COR-L47 (cell line): ENCODE results near the gene METRNL.
"Not testable (repeated sequence)": the region's sequence is repeated elsewhere in the genome, so short reads cannot be mapped to it uniquely, and the experiment has no call there.

Experiments
- DNase-seq: peaks from one replicate; lab custom pipeline; 2025; lab: John Stamatoyannopoulos, UW

The METRNL gene

DNA sequence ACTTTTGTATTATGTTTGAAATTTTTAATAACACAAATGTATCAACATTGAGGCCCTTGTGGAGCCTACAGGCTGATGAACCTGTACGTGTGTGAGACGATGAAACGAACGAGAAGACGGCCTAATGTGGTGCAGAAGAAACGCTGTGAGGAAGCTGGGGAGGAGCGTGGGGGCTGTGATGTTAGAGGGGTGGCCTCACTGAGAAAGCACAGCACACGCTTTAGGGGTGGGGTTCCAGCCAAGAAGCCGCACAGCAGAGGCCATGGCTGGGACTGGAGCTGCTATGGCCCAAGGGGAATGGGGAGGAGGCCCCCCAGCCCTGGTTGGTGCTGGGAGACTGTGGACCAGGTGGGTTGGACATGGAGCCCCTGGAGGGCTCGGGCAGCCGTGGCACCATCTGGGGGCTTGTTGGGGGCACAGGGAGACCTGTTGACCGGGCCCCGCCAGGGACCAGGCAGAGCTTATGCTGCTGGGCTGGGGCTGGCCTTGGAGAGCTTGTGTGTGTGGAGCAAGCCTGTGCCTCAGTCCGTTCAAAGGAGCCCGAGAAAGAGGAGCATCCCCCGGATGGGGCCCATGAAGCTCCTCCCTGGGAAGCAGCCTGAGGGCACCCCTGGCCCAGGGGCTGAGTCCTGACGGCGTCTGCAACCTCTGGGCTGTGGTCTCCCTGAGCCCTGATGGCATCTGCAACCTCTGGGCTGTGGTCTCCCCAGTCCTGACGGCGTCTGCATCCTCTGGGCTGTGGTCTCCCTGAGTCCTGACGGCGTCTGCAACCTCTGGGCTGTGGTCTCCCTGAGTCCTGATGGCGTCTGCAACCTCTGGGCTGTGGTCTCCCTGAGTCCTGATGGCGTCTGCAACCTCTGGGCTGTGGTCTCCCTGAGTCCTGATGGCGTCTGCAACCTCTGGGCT, 44.7 kb downstream of the METRNL start:
- DNase-seq = no peak

GRCh38 chr17:83124871-83125514, 45.6 kb downstream of the METRNL start:
- DNase-seq = no peak

DNA sequence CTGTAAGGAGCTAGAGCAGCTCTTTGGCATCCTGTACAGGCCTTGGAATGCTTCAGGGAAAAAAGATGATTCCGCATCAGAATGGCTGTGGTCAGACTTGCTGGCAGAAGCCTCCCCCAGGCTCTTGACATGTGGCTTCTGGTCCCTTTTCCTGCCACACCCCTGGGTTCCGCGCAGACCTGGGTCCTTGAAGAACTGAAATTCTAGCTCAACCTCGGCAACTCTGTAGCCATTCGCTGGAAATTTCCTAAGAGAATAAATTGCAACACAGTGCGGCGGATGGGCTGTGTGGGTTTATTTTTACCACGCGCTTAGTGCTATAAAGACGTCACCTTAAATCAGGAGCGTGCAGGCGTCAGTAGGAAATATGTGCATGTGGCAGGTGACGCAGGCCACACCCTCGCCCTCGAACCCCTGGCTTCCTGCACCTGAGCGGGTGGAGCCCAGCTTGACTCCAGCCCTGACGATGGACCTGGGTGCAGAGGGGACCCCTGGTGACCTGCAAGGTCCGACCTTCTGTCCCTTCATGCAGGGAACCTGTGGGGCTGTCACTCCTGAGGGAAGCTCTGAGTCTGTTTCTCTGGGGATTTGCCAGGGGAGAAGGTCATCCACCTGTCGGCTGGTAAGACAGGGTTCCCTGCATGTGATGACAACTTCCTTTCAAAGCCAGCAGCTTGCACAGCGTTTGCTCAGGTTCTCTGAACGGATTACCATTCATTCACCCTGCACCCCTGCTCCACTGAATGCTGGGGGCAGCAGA, 46.3 kb downstream of the METRNL start:
- no peak for DNase-seq

DNA sequence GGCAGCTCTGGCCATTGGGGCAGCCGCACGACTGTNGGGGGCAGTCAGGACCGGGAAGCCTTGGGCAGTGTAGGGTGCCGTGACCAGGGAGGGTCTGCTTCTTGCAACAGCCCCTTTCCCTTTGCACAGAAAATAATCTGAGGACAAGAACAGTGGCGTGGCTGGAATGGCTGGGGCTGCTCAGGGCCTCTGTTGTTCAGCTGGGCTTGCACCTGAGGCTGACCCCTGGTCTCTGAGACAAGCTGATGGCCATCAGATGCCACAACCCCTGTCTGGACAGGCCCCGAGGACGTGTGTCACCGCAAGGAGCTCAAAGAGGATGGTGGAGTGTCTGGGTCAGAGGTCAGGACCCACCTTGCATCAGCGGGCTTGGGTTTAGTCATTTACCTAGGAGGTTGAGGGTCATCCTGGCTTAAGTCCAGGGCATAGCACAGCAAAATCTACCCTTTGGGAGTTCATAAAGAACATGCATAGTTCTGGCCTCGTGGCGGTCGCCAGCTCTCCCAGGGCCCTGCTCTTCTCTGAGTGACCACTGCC, 46.9 kb downstream of the METRNL start:
- DNase-seq = no peak

- DNase-seq = no peak
These were observed 48.2 kb downstream of the METRNL start for GRCh38 chr17:83127431-83128160.

GRCh38 chr17:83128306-83129240, 49.2 kb downstream of the METRNL start:
- no peak for DNase-seq

GRCh38 chr17:83129676-83130075, 50.3 kb downstream of the METRNL start:
- no peak for DNase-seq

DNA sequence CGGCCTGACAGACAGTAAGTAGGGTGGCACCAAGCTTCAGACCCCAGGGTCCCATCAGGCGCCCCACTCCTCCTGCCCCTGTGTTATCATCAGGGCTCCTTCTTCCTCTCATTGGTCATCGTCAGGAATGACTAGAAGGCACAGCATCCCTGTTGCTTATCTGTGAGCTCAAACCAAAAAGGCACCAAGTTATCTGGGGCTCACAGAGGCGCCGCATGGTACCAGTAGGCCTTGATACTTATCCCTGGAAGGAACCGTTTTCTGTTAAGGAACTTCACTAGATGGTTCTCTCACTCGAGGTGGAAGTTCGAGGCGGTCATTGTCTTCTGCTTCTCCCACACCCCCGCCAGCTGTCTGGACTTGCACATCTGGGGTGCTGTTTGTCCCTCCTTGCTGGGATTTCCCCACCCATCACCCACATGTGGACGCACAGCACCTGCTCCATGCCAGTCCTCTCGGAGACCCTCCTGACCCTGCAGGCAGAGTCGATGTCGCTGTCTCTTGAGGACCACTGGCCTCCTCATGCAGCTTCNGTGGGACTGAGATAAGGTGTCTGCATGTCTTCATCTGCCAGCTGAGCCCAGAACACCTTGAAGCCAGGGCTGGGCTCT, 52.1 kb downstream of the METRNL start:
- no peak for DNase-seq

DNA sequence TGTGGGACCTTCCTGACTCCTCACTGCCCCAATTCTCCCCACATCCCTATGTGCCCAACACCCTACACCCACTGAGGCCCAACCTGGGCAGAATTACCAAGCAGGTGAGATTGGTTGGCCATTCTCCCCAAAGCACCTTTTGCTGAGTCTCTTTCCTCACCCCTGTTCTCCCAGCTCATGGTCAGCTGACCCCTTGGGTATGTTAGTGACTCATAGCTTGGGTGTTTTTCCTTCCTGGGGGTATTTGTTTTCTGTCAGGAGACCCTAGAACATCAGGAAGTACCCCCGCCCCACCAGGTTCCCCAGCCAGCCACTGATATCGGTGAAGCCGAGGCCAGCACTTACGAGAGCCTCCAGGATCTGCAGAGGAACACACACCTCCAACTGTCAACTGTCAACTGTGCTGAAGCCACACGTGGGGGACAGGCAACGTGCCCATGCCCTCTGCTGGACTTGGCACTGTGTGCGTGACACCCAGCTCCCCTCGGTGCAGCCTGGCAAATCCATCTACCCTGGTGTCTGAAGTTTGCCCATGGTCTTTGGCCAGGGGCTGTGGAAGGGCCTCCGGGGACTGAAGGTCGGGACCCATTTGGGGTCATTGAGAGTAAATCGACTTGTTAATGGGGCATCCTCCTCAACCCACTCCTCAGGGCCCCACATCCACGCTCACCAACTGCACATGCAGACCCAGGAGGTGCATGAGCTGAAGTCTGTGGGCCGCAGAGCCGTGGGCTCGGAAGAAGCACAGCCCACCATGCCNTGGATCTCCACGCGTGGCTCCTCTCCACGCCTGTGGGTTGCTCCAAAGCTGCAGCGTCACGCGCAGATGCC, 53.1 kb downstream of the METRNL start:
- DNase-seq = no peak

DNA sequence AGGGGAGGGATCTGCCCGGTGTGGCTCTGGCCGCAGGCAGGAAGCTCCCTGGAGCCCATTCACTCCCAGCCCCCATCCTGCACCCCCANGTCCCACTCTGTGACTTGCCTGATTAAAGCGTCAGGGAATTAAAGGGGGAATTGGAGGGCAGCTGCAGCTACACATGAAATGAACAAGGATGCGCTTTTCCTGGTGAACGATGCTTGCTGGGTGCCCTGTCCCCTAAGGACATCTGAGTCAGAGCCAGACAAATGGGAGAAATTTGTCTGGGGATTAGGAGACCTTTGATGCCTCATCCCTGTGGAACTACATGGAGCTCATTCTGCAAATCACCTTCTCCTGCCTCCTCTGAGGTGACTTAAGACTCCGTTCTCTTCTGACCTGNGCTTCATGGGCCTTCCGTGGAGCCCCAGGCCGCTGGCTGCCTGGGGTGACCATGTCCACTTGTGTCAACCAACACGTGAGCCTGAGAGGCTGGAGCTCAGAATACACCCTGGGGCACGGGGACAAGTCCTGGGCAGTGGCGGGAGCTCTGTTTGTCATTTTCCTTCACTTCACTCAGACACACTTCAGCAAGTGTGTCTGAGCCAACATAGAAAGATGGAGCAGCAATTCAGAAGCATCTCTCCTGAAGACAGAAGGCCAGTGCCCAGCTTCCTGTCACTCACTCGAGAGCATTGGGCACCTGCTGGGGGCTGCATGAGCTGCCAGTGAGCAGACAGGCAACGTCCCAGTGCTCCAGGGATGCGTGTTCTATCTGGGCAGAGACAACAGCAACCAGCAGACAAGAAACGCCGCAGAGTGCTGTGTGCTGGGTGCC, 54.1 kb downstream of the METRNL start:
- no peak for DNase-seq

DNA sequence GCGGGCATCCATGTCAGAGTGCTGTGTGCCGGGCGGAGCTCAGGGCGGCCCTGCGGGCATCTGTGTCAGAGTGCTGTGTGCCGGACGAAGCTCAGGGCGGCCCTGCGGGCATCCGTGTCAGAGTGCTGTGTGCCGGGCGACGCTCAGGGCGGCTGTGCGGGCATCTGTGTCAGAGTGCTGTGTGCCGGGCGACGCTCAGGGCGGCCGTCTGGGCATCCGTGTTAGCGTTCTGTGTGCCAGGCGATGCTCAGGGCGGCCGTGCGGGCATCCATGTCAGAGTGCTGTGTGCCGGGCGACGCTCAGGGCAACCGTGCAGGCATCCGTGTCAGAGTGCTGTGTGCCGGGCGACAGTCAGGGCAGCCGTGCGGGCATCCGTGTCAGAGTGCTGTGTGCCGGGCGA, 55.0 kb downstream of the METRNL start:
- not testable (repeated sequence) for DNase-seq

DNA sequence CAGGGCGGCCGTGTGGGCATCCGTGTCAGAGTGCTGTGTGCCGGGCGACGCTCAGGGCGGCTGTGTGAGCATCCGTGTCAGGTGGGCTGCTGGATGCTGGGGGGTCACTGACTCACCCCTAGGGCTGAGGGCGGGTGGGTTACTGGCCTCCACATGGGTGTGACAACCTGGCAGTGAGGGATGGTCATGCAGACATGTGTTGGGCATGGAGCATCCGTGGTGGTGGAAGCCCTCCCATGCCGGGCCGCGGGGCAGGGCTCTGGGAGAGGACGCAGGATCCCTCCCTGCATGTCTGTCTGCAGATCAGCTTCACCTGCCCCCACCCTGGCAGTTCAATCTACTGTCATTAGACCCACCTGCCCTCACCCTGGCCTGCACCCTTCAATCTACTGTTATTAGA, 56.3 kb downstream of the METRNL start:
- no peak for DNase-seq

DNA sequence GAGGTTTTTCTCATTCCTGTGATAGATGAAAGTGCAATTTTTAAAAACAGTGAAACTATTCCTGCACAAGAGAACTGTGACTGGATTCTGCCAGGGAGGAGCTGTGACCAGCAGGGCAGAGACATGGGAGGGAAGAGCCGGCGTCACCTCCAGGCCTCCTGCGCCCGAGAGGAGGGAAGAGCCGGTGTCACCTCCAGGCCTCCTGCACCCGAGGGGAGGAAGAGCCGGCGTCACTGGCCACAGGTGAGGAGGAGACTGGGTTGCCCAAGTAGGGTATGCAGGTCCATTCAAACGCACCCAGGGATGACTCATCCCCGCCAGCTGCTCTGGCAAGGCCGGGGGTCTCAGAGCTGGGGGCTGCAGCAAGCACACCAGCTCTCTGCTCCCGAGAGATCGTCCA, 56.7 kb downstream of the METRNL start:
- DNase-seq = no peak

- DNase-seq = no peak
These were observed 57.5 kb downstream of the METRNL start for GRCh38 chr17:83136931-83137330.

GRCh38 chr17:83137523-83137922, 58.1 kb downstream of the METRNL start:
- DNase-seq = no peak

DNA sequence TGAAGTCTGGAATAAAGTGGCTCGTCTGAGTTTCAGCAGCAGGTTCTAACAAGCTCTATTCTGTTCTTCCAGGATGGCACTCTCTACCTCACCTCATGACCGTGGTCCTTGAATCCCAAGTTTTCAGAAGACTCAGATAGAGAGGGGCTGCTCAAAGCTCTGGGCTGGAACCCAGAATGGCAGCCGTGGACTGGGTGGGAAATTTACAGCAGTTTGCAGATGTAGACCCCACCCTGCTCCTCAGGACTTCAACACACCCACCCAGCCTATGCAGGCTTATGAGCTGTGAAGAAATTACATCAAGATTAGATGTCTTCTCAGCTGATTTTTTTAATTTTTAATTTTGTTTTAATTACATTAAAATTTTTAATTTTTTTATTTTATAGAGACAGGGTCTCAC, 59.4 kb downstream of the METRNL start:
- no peak for DNase-seq

DNA sequence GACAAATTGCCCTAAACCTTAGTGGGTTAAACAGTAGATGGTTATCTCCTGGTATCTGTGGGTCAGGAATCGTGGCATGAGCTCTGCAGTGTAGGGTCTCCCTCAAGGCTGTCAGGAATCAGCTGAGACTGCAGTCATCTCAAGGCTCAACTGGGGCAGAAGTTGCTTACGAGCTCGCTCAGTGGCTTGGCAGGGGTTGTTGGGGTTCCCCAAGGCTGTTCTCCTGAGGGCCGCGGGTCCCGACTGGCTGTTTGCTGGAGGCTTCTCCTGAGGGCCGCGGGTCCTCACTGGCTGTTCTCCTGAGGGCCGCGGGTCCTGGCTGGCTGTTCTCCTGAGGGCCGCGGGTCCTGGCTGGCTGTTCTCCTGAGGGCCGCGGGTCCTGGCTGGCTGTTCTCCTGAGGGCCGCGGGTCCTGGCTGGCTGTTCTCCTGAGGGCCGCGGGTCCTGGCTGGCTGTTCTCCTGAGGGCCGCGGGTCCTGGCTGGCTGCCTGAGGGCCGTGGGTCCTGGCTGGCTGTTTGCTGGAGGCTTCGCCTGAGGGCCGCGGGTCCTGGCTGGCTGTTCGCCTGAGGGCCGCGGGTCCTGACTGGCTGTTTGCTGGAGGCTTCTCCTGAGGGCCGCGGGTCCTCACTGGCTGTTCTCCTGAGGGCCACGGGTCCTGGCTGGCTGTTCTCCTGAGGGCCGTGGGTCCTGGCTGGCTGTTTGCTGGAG, 60.3 kb downstream of the METRNL start:
- not testable (repeated sequence) for DNase-seq

GRCh38 chr17:83140249-83140566, 60.8 kb downstream of the METRNL start:
- not testable (repeated sequence) for DNase-seq
